ENCODE measurements around the gene MRPL34.

GRCh38 chr19:17279436-17279835 is 26.2 kb upstream of the MRPL34 start:
- no peak for TF ChIP-seq CTCF (IDR thresholded peaks at IDR 0.05)
- no peak for TF ChIP-seq POLR2A (IDR thresholded peaks at IDR 0.05)

Measured in breast epithelium (tissue), 3 donors.